Activated naive CD8-positive, alpha-beta T cell (primary cell): Measurements from ENCODE around the gene NRF1.
A peak's percentile ranks its signal among the peaks of the same experiment; 100 is the strongest.
"Not testable (repeated sequence)": the region's sequence is repeated elsewhere in the genome, so short reads cannot be mapped to it uniquely, and the experiment has no call there.

Experiments
- H3K27ac Mint-ChIP-seq: one replicate; pipeline ENCODE4 v1.8.0; 2021; ENCODE audit warnings: mixed read lengths
- H3K27me3 Mint-ChIP-seq: one replicate; pipeline ENCODE4 v1.8.0; 2021; ENCODE audit warnings: mixed read lengths
- H3K36me3 Mint-ChIP-seq: one replicate; pipeline ENCODE4 v1.8.0; 2021; ENCODE audit warnings: mixed read lengths
- H3K4me1 Mint-ChIP-seq: one replicate; pipeline ENCODE4 v1.8.0; 2021; ENCODE audit warnings: low read depth, mixed read lengths
- H3K4me3 Mint-ChIP-seq: one replicate; pipeline ENCODE4 v1.8.0; 2021; ENCODE audit warnings: mild to moderate bottlenecking, mixed read lengths
- H3K9me3 Mint-ChIP-seq: one replicate; pipeline ENCODE4 v1.8.0; 2021; ENCODE audit warnings: low read depth, mixed read lengths

Gene NRF1

GRCh38 chr7:129650056-129650758 is 38.7 kb downstream of the NRF1 start:
- H3K36me3 Mint-ChIP-seq = peaks cover 14% of the 10 kb centered on the region
- H3K4me3 Mint-ChIP-seq = no peak overlapping the region
- H3K4me1 Mint-ChIP-seq = peaks cover 42% of the 10 kb centered on the region
- peak overlapping the region; percentile 64 for H3K27ac Mint-ChIP-seq
- H3K27me3 Mint-ChIP-seq = no peaks in the 10 kb centered on the region
- H3K9me3 Mint-ChIP-seq = no peaks in the 10 kb centered on the region

GRCh38 chr7:129652914-129653313 is 41.4 kb downstream of the NRF1 start:
- H3K27ac Mint-ChIP-seq = no peak overlapping the region
- H3K4me1 Mint-ChIP-seq = peaks cover 48% of the 10 kb centered on the region
- H3K27me3 Mint-ChIP-seq = no peaks in the 10 kb centered on the region
- no peak overlapping the region for H3K4me3 Mint-ChIP-seq
- no peaks in the 10 kb centered on the region for H3K9me3 Mint-ChIP-seq
- peaks cover 10% of the 10 kb centered on the region for H3K36me3 Mint-ChIP-seq

GRCh38 chr7:129655811-129656210 is 44.3 kb downstream of the NRF1 start:
- Mint-ChIP-seq H3K9me3 (no peaks in the 10 kb centered on the region), H3K4me1 (peaks cover 32% of the 10 kb centered on the region), H3K27me3 (no peaks in the 10 kb centered on the region), H3K4me3 (no peak overlapping the region), H3K36me3 (peaks cover 17% of the 10 kb centered on the region), H3K27ac (no peak overlapping the region)

GRCh38 chr7:129657363-129657762 is 45.8 kb downstream of the NRF1 start:
- Mint-ChIP-seq H3K27ac (no peak overlapping the region), H3K4me1 (peaks cover 32% of the 10 kb centered on the region), H3K27me3 (no peaks in the 10 kb centered on the region), H3K9me3 (peaks cover 6% of the 10 kb centered on the region), H3K4me3 (no peak overlapping the region), H3K36me3 (peaks cover 29% of the 10 kb centered on the region)

GRCh38 chr7:129659907-129660306 is 48.4 kb downstream of the NRF1 start:
- Mint-ChIP-seq H3K36me3 (peaks cover 34% of the 10 kb centered on the region), H3K4me1 (peaks cover 21% of the 10 kb centered on the region)
- not testable (repeated sequence) for H3K9me3 Mint-ChIP-seq, H3K4me3 Mint-ChIP-seq, H3K27ac Mint-ChIP-seq, H3K27me3 Mint-ChIP-seq

GRCh38 chr7:129661645-129662182 is 50.2 kb downstream of the NRF1 start:
- no peaks in the 10 kb centered on the region for H3K27me3 Mint-ChIP-seq

GRCh38 chr7:129663240-129663639 is 51.7 kb downstream of the NRF1 start:
- H3K27ac Mint-ChIP-seq, H3K4me3 Mint-ChIP-seq, H3K9me3 Mint-ChIP-seq, H3K27me3 Mint-ChIP-seq: not testable (repeated sequence)
- Mint-ChIP-seq H3K36me3 (peaks cover 34% of the 10 kb centered on the region), H3K4me1 (peaks cover 12% of the 10 kb centered on the region)

More at GRCh38 chr7:129661645-129662182, 50.2 kb downstream of the NRF1 start:
- no peak overlapping the region for H3K4me3 Mint-ChIP-seq
- peaks cover 6% of the 10 kb centered on the region for H3K9me3 Mint-ChIP-seq
- peaks cover 35% of the 10 kb centered on the region for H3K36me3 Mint-ChIP-seq
- H3K27ac Mint-ChIP-seq = no peak overlapping the region
- peaks cover 15% of the 10 kb centered on the region for H3K4me1 Mint-ChIP-seq

GRCh38 chr7:129664029-129665012 is 52.8 kb downstream of the NRF1 start:
- H3K4me3 Mint-ChIP-seq = no peak overlapping the region
- H3K27ac Mint-ChIP-seq = no peak overlapping the region
- peaks cover 6% of the 10 kb centered on the region for H3K9me3 Mint-ChIP-seq
- H3K4me1 Mint-ChIP-seq = peaks cover 12% of the 10 kb centered on the region
- peaks cover 32% of the 10 kb centered on the region for H3K36me3 Mint-ChIP-seq
- H3K27me3 Mint-ChIP-seq = no peaks in the 10 kb centered on the region

GRCh38 chr7:129665013-129665401 is 53.5 kb downstream of the NRF1 start:
- Mint-ChIP-seq H3K4me3 (no peak overlapping the region), H3K36me3 (peaks cover 25% of the 10 kb centered on the region), H3K27ac (no peak overlapping the region), H3K4me1 (peaks cover 12% of the 10 kb centered on the region), H3K9me3 (peaks cover 6% of the 10 kb centered on the region), H3K27me3 (no peaks in the 10 kb centered on the region)

- no peak overlapping the region for H3K27ac Mint-ChIP-seq
- H3K27me3 Mint-ChIP-seq = no peaks in the 10 kb centered on the region
- H3K36me3 Mint-ChIP-seq = peaks cover 10% of the 10 kb centered on the region
- H3K9me3 Mint-ChIP-seq = no peaks in the 10 kb centered on the region
- no peak overlapping the region for H3K4me3 Mint-ChIP-seq
- peaks cover 9% of the 10 kb centered on the region for H3K4me1 Mint-ChIP-seq
These were observed 55.6 kb downstream of the NRF1 start for GRCh38 chr7:129667116-129667515.

GRCh38 chr7:129667551-129667950 is 56.0 kb downstream of the NRF1 start:
- Mint-ChIP-seq H3K4me3 (no peak overlapping the region), H3K36me3 (peaks cover 7% of the 10 kb centered on the region)

GRCh38 chr7:129669901-129670300 is 58.4 kb downstream of the NRF1 start:
- Mint-ChIP-seq H3K27ac (no peak overlapping the region), H3K27me3 (no peaks in the 10 kb centered on the region), H3K4me1 (peaks cover under 1% of the 10 kb centered on the region), H3K4me3 (no peak overlapping the region), H3K9me3 (no peaks in the 10 kb centered on the region), H3K36me3 (peaks cover 4% of the 10 kb centered on the region)

More at GRCh38 chr7:129667551-129667950, 56.0 kb downstream of the NRF1 start:
- no peaks in the 10 kb centered on the region for H3K9me3 Mint-ChIP-seq
- no peak overlapping the region for H3K27ac Mint-ChIP-seq
- H3K4me1 Mint-ChIP-seq = peaks cover 9% of the 10 kb centered on the region
- H3K27me3 Mint-ChIP-seq = no peaks in the 10 kb centered on the region

GRCh38 chr7:129670656-129671055 is 59.1 kb downstream of the NRF1 start:
- Mint-ChIP-seq H3K4me3 (no peak overlapping the region), H3K4me1 (no peaks in the 10 kb centered on the region), H3K36me3 (peaks cover 10% of the 10 kb centered on the region), H3K9me3 (no peaks in the 10 kb centered on the region), H3K27me3 (no peaks in the 10 kb centered on the region), H3K27ac (no peak overlapping the region)

- Mint-ChIP-seq H3K36me3 (peaks cover 13% of the 10 kb centered on the region), H3K4me1 (no peaks in the 10 kb centered on the region), H3K4me3 (no peak overlapping the region), H3K9me3 (no peaks in the 10 kb centered on the region), H3K27me3 (no peaks in the 10 kb centered on the region), H3K27ac (no peak overlapping the region)
These were observed 59.7 kb downstream of the NRF1 start for GRCh38 chr7:129671266-129671665.

- H3K4me1 Mint-ChIP-seq, H3K9me3 Mint-ChIP-seq, H3K27ac Mint-ChIP-seq, H3K4me3 Mint-ChIP-seq, H3K27me3 Mint-ChIP-seq: not testable (repeated sequence)
- peaks cover 27% of the 10 kb centered on the region for H3K36me3 Mint-ChIP-seq
These were observed 63.0 kb downstream of the NRF1 start for GRCh38 chr7:129674475-129674874.
